CD14-positive monocyte (primary cell): ENCODE data around the gene SLC27A4. TPM values are rescaled to one million over a fixed set of nuclear protein-coding genes. Genes with fewer than 3 reads are reported as not detected.
A peak's percentile ranks its signal among the peaks of the same experiment; 100 is the strongest.

Source experiments
- DNase-seq, 3 donors: peaks; one replicate each; pipeline ENCODE4 v3.0.0-alpha.2; 2011 to 2022
- H2AFZ ChIP-seq: 2 replicates; pipeline ENCODE4 v1.6.0; 2012; ENCODE audit warnings: mild to moderate bottlenecking, low read depth, low read length, inconsistent platforms; ENCODE audit not compliant: insufficient read depth, poor library complexity, severe bottlenecking
- H3K27ac ChIP-seq, 2 donors: 1 replicate in 1 of 2; 2 replicates in 1 of 2; pipeline ENCODE4 v1.5.1; 2012 to 2013; ENCODE audit warnings: low read length in 2 of 2, control low read depth in 1 of 2, inconsistent platforms in 1 of 2, low read depth in 1 of 2, mild to moderate bottlenecking in 1 of 2
- H3K27me3 ChIP-seq, 2 donors: one replicate each; pipeline versions ENCODE4 v1.6.0 to v1.6.1; 2011 to 2013; ENCODE audit warnings: low read length in 2 of 2; ENCODE audit not compliant: control insufficient read depth in 2 of 2, insufficient read depth in 2 of 2
- H3K36me3 ChIP-seq, 2 donors: replicated peaks in 1 of 2; 1 replicate in 1 of 2; 2 replicates in 1 of 2; pipeline versions ENCODE4 v1.5.1 to v1.6.1; 2012 to 2013; ENCODE audit warnings: low read length in 2 of 2, control low read depth in 1 of 2, inconsistent platforms in 1 of 2, mild to moderate bottlenecking in 1 of 2; ENCODE audit not compliant: insufficient read depth in 2 of 2, control insufficient read depth in 1 of 2
- H3K4me1 ChIP-seq, 2 donors: 1 replicate in 1 of 2; 2 replicates in 1 of 2; pipeline versions ENCODE4 v1.5.1 to v1.6.1; 2012 to 2013; ENCODE audit warnings: low read length in 2 of 2, control low read depth in 1 of 2, inconsistent platforms in 1 of 2, mild to moderate bottlenecking in 1 of 2, moderate library complexity in 1 of 2; ENCODE audit not compliant: insufficient read depth in 2 of 2, control insufficient read depth in 1 of 2
- H3K4me2 ChIP-seq: replicated peaks from 2 replicates; pipeline ENCODE3; 2012; ENCODE audit warnings: low read length, moderate library complexity, mild to moderate bottlenecking; ENCODE audit not compliant: poor library complexity, severe bottlenecking; ENCODE audit errors: extremely low read depth
- H3K4me3 ChIP-seq, 3 experiments: fragments of 200-600 bp in 1 of 3; sonication (generic) in 1 of 3; replicated peaks in 1 of 3; 1 replicate in 2 of 3; 2 replicates in 1 of 3; pipeline ENCODE4 v1.5.1; 2011 to 2013; ENCODE audit warnings: low read length in 3 of 3, mild to moderate bottlenecking in 3 of 3, control low read depth in 2 of 3, low read depth in 2 of 3, inconsistent platforms in 1 of 3, moderate library complexity in 1 of 3
- H3K79me2 ChIP-seq: 2 replicates; pipeline ENCODE4 v1.6.0; 2012; ENCODE audit warnings: mild to moderate bottlenecking, control low read depth, inconsistent platforms, low read length, moderate library complexity; ENCODE audit not compliant: insufficient read depth
- H3K9ac ChIP-seq: 2 replicates; pipeline ENCODE4 v1.6.0; 2017; ENCODE audit warnings: low read length, mild to moderate bottlenecking; ENCODE audit not compliant: insufficient read depth, poor library complexity, severe bottlenecking
- H3K9me3 ChIP-seq, 2 donors: replicated peaks in 1 of 2; 1 replicate in 1 of 2; 2 replicates in 1 of 2; pipeline versions ENCODE4 v1.5.1 to v1.6.1; 2012 to 2013; ENCODE audit warnings: low read length in 2 of 2, control low read depth in 1 of 2; ENCODE audit not compliant: control insufficient read depth in 1 of 2, insufficient read depth in 1 of 2
- H4K20me1 ChIP-seq: 2 replicates; pipeline ENCODE4 v1.6.0; 2012; ENCODE audit warnings: mild to moderate bottlenecking, low read length, control low read depth, moderate library complexity; ENCODE audit not compliant: insufficient read depth
- H3K27ac Mint-ChIP-seq, 7 donors: one replicate each; pipeline ENCODE4 v1.8.0; 2020; ENCODE audit warnings: mild to moderate bottlenecking in 7 of 7, mixed read lengths in 7 of 7, moderate library complexity in 6 of 7, inconsistent platforms in 2 of 7
- H3K27me3 Mint-ChIP-seq, 3 donors: one replicate each; pipeline ENCODE4 v1.8.0; 2021 to 2022; ENCODE audit warnings: low read depth in 3 of 3, mild to moderate bottlenecking in 3 of 3, mixed read lengths in 3 of 3, moderate library complexity in 3 of 3, inconsistent platforms in 1 of 3
- H3K36me3 Mint-ChIP-seq, 2 donors: one replicate each; pipeline ENCODE4 v1.8.0; 2020; ENCODE audit warnings: mixed read lengths in 2 of 2, inconsistent platforms in 1 of 2, mild to moderate bottlenecking in 1 of 2
- H3K4me1 Mint-ChIP-seq: one replicate; pipeline ENCODE4 v1.8.0; 2020; ENCODE audit warnings: mild to moderate bottlenecking, mixed read lengths
- H3K4me3 Mint-ChIP-seq, 2 donors: one replicate each; pipeline ENCODE4 v1.8.0; 2020; ENCODE audit warnings: mild to moderate bottlenecking in 2 of 2, mixed read lengths in 2 of 2, moderate library complexity in 1 of 2
- H3K9me3 Mint-ChIP-seq, 7 donors: one replicate each; pipeline ENCODE4 v1.8.0; 2020 to 2022; ENCODE audit warnings: mixed read lengths in 7 of 7, mild to moderate bottlenecking in 6 of 7, moderate library complexity in 6 of 7, inconsistent platforms in 2 of 7
- CTCF ChIP-seq: fragments of 200-600 bp; IDR thresholded peaks from one replicate; pipeline ENCODE4 v1.8.0; 2022; ENCODE audit warnings: antibody characterized with exemption, mild to moderate bottlenecking
- whole genome bisulfite sequencing: methylation state at CpG from one replicate; pipeline ENCODE4 v1.1.5; 2013; ENCODE audit warnings: missing lambda C conversion rate; ENCODE audit not compliant: insufficient coverage; 5-methylcytosine and 5-hydroxymethylcytosine counted together
- intact Hi-C, 2 donors: fragments of 100-400 bp; cut with micrococcal nuclease; formaldehyde crosslinking; loops; one replicate each; pipeline versions ENCODE4 v1.15.0 to v1.15.1; 2023
- polyA plus RNA-seq, 3 donors: library from polyadenylated mRNA; depleted of rRNA in 1 of 3; unstranded in 2 of 3; stranded (reverse) in 1 of 3; fragments of 300-500 nt in 2 of 3; fragments of >200 nt in 1 of 3; fragmentation: Illumina TruSeq in 2 of 3; gene quantifications; 1 replicate in 2 of 3; 2 replicates in 1 of 3; pipeline ENCODE4 v1.2.3, GENCODE V29; 2012 to 2021

Gene SLC27A4
- polyA plus RNA-seq, 3 donors: 6.8 to 8.9 (median 6.8) TPM

- DNase-seq: no peak
- Histone ChIP-seq H3K9ac (no peak overlapping the region), H3K4me2 (no peak overlapping the region), H3K9me3 (no peaks in the 10 kb centered on the region), H3K4me3 (no peak overlapping the region), H3K27me3 (no peaks in the 10 kb centered on the region), H3K79me2 (peaks cover 7% of the 10 kb centered on the region), H3K36me3 (peaks cover 75 to 99% of the 10 kb centered on the region in 2 donors), H2AFZ (no peak overlapping the region), H3K4me1 (no peaks in the 10 kb centered on the region), H4K20me1 (peaks cover 19% of the 10 kb centered on the region), H3K27ac (no peak overlapping the region)
- no peak overlapping the region for H3K27ac Mint-ChIP-seq
- H3K4me3 Mint-ChIP-seq: no peak overlapping the region
- no peak for TF ChIP-seq CTCF
- H3K27me3 Mint-ChIP-seq: peaks cover 0 to 1% (median 0%) of the 10 kb centered on the region in 3 donors
- H3K9me3 Mint-ChIP-seq: no peaks in the 10 kb centered on the region
- H3K4me1 Mint-ChIP-seq: no peaks in the 10 kb centered on the region
- WGBS: 100% methylated on average over 5 of the region's 8 CpGs
- H3K36me3 Mint-ChIP-seq: peaks cover 50 to 90% of the 10 kb centered on the region in 2 donors
- intact Hi-C loops: no loop called here
Measured at GRCh38 chr9:128383791-128384190, 43.5 kb downstream of the SLC27A4 start.

- H3K27me3 Mint-ChIP-seq: peaks cover 0 to 2% (median 1%) of the 10 kb centered on the region in 3 donors
- no peaks in the 10 kb centered on the region for H3K4me1 ChIP-seq
- H3K4me3 Mint-ChIP-seq: no peak overlapping the region
- peaks cover 19% of the 10 kb centered on the region for H4K20me1 ChIP-seq
- H2AFZ ChIP-seq: no peak overlapping the region
- H3K79me2 ChIP-seq: peaks cover 7% of the 10 kb centered on the region
- no peaks in the 10 kb centered on the region for H3K9me3 Mint-ChIP-seq
- no peaks in the 10 kb centered on the region for H3K9me3 ChIP-seq
- H3K27ac ChIP-seq: no peak overlapping the region
- intact Hi-C loops: no loop called here
- no peak overlapping the region for H3K4me3 ChIP-seq
- H3K36me3 ChIP-seq: peaks cover 81 to 100% of the 10 kb centered on the region in 2 donors
- no peak overlapping the region for H3K4me2 ChIP-seq
- H3K9ac ChIP-seq: no peak overlapping the region
- H3K36me3 Mint-ChIP-seq: peaks cover 52 to 91% of the 10 kb centered on the region in 2 donors
- H3K27ac Mint-ChIP-seq: peak overlapping the region in 1 of 7 donors; percentile 48
- no peak for DNase-seq
- 96% methylated on average over 4 of the region's 7 CpGs for WGBS
- no peak for TF ChIP-seq CTCF
- no peaks in the 10 kb centered on the region for H3K27me3 ChIP-seq
- H3K4me1 Mint-ChIP-seq: no peaks in the 10 kb centered on the region
Measured at GRCh38 chr9:128384801-128385495, 44.6 kb downstream of the SLC27A4 start.
